GM10248 (cell line): ENCODE measurements around the gene ZNF444.

Source experiments
- CTCF ChIA-PET: fragments of 300-600 bp; sonication (Branson Sonifier 250); formaldehyde crosslinking; extraction: SDS; loops from one replicate; lab custom pipeline; 2021; ENCODE audit warnings: antibody characterized with exemption; lab: Yijun Ruan, JAX
- POLR2A ChIA-PET: fragments of 350-650 bp; sonication (Branson Sonifier 250); formaldehyde crosslinking; extraction: SDS; loops from one replicate; lab custom pipeline; 2020; ENCODE audit warnings: antibody characterized with exemption; lab: Yijun Ruan, JAX
- DNase-seq: peaks from one replicate; pipeline ENCODE4 v3.0.0; 2012; ENCODE audit errors: extremely low spot score
- CTCF ChIP-seq: IDR thresholded peaks from 2 replicates; pipeline ENCODE4 v1.5.1; 2012; ENCODE audit warnings: mild to moderate bottlenecking, low read depth; ENCODE audit errors: extremely low read depth, missing control alignments, control extremely low read depth

ZNF444 gene

DNA sequence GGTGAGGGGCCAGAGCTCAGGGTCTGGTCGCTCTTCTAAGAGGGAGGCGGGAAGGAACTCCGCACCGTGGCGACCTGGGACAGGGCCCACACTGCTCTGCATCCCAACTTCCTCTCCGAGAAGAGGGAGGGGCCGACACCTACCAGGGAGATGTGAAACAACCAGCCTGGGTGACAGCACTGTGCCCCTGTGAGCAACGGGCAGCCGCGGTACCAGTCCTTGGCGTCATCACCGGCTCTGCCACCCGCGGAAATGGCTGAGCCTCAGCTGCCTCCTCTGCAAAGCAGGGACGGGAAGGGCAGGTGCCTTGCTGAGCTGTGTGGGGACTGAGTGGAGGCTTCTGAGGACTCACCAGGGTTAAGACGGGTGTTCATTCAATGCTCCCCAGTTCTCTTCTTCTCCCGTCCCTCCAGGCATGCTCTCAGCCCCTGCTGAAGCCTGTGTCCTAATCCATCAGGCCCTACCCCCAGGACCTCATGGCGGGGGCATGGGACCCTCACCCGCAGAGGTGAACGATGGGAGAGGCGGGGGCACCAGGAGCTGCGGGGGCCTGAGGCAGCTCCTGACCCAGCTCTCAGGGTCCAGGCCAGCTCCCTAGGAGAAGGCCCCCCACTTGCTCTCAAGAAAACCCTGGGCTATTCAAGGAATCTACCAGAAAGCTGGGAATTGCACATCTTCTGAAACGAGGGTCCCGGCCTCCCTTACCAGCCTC, 29.3 kb upstream of the ZNF444 start:
- DNase-seq = peak; percentile 60
- CTCF ChIA-PET = interaction anchor here (0.8 kb wide), 1 partner anchor 201 kb away, joined by 3 read pairs; no protein-coding TSS in a partner anchor
- POLR2A ChIA-PET = no interaction called here
- TF ChIP-seq CTCF = no peak

DNA sequence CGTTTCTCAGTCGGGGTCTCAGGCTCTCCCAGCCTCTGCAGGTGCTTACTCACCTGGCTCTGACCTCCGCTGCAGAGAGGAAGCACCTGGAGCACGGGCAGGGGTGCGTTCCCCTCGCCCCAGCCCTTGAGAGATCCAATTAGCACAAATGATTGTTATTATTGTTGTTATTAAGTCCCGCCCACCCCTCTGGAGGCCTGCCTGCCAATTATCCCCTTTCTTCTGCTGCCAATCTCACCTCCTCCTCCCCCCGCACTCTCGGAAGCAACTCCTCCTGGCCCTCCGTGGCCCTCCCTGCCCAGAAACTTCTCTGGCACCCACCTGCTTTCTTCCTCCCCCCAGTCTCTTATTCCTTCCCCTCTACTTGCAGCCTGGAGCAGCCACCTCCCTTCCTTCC, 28.8 kb upstream of the ZNF444 start:
- DNase-seq = no peak
- no peak for TF ChIP-seq CTCF
- POLR2A ChIA-PET = no interaction called here
- CTCF ChIA-PET = interaction anchor here (0.8 kb wide), 1 partner anchor 201 kb away, joined by 3 read pairs; no protein-coding TSS in a partner anchor

GRCh38 chr19:56113074-56113632, 27.9 kb upstream of the ZNF444 start:
- no peak for TF ChIP-seq CTCF
- ChIA-PET POLR2A (no interaction called here), CTCF (interaction anchor here (1.2 kb wide), 1 partner anchor 23 kb away, joined by 3 read pairs; no protein-coding TSS in a partner anchor)
- DNase-seq = no peak

DNA sequence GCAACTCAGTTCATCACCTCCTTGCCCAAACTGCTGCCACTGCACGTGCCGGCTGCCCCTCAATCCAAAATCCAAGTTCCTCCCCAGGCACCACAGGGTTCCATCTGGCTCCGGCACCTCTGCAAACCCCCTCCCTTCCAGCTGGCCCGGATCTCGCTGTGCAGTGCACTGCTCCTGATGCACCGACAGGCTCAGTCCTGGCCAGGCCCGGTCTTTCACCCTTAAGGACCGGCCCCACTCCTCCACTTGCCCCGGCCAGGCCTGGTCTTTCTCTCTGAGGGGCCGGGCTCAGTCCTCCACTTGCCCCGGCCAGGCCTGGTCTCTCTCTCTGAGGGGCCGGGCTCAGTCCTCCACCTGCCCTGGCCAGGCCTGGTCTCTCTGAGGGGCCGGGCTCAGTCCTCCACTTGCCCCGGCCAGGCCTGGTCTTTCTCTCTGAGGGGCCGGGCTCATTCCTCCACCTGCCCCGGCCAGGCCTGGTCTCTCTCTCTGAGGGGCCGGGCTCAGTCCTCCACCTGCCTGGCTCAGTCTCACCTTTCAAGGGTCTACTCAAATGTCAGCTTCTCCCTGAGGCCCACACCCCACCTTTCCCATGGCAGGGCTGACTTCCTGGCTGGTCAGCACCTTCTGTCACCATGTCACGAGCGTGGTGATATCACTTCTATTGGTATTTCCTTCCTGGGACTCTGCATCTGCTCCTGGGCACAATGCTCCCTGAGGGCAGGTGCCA, 26.9 kb upstream of the ZNF444 start:
- ChIA-PET CTCF (interaction anchor here (1.2 kb wide), 2 partner anchors 18 to 22 kb away, joined by 3 read pairs; no protein-coding TSS in a partner anchor), POLR2A (no interaction called here)
- DNase-seq = no peak
- TF ChIP-seq CTCF = no peak

DNA sequence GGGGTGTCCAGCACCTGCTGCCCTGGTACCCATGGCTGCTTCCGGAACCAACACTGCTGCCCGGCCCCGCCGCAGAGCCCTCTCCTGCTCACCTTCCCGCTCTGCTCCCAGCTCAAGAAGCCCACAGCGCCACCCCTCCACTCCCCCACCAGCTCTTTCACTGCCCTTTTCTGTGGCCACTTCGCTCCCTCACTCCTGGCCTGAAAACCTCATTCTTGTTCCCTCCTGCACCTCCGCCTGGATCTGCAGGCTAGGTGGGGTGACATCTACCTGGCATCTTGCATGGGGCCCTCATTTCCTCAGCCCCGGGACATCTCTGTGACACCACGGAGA, 26.3 kb upstream of the ZNF444 start:
- POLR2A ChIA-PET = no interaction called here
- DNase-seq = no peak
- TF ChIP-seq CTCF = no peak
- CTCF ChIA-PET = interaction anchor here (1.2 kb wide), 1 partner anchor 17 kb away, joined by 3 read pairs; no protein-coding TSS in a partner anchor

- POLR2A ChIA-PET = interaction anchor here (0.7 kb wide), 1 partner anchor 35 kb away, joined by 9 read pairs; no protein-coding TSS in a partner anchor
- CTCF ChIA-PET = interaction anchor here (1.2 kb wide), 1 partner anchor 17 kb away, joined by 3 read pairs; no protein-coding TSS in a partner anchor
- no peak for DNase-seq
- no peak for TF ChIP-seq CTCF
These were observed 25.6 kb upstream of the ZNF444 start for GRCh38 chr19:56115490-56115889.
